AG04450 (cell line): Measurements from ENCODE around the gene LEFTY1. TPM values are rescaled to one million over a fixed set of nuclear protein-coding genes. Genes with fewer than 3 reads are reported as not detected.

Experiments
- CTCF ChIA-PET: fragments of 300-600, 350-600 bp; formaldehyde crosslinking; extraction: SDS; loops from one replicate; lab custom pipeline; 2022; ENCODE audit warnings: antibody characterized with exemption, inconsistent platforms; lab: Charles Lee
- POLR2A ChIA-PET: fragments of 350-600 bp; formaldehyde crosslinking; extraction: SDS; loops from one replicate; lab custom pipeline; 2021; ENCODE audit warnings: antibody characterized with exemption, inconsistent platforms; lab: Yijun Ruan, JAX
- DNase-seq: peaks from one replicate; pipeline ENCODE4 v3.0.0-alpha.2; 2011; ENCODE audit warnings: low read depth, low spot score
- H3K27ac ChIP-seq: one replicate; pipeline ENCODE4 v1.5.1; 2012; ENCODE audit warnings: low read depth, low read length, control low read depth
- H3K27me3 ChIP-seq: one replicate; pipeline ENCODE4 v1.6.0; 2012; ENCODE audit warnings: low read length; ENCODE audit not compliant: control insufficient read depth, insufficient read depth
- H3K4me3 ChIP-seq: 2 replicates; pipeline ENCODE4 v1.5.1; 2011; ENCODE audit warnings: mild to moderate bottlenecking, low read depth, low read length, control low read depth
- H3K9me3 ChIP-seq: 2 replicates; pipeline ENCODE4 v1.5.1; 2012; ENCODE audit warnings: low read length; ENCODE audit not compliant: control insufficient read depth, insufficient read depth
- polyA plus RNA-seq: library from polyadenylated mRNA; depleted of rRNA; stranded (reverse); fragments of >200 nt; gene quantifications from 2 replicates; pipeline ENCODE4 v1.2.3, GENCODE V29; 2011
- TF ChIP-seq, protein P1 (sequence below): IDR thresholded peaks from 2 replicates; pipeline ENCODE4 v1.5.1; 2011; ENCODE audit warnings: low read depth, low read length, control low read depth, inconsistent platforms

Gene LEFTY1
- polyA plus RNA-seq, 1 experiment: 0.05 TPM

DNA sequence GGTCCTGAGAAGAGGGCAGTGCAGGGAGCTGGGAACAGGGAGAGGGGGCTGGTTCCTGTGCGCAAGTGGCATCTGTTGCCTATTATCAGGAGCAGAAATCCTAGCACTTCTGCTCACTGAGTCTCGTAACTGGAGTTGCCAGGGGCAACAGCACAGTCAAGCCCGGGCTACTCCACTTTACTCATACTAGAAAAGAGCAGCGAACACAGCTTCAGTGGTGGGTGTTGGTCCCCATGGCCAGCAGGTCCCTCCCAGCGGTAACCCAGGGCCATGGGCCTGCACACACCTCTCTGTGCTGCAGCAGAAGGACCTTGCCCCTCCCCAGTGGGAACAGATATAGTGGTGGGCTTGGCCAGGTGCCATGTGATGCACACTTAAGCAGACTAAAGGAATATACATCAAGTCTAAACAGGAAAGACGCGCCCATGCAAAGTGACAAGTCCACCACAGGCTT lies 26.6 kb upstream of the LEFTY1 start:
- H3K4me3 ChIP-seq: no peak overlapping the region
- no peak for DNase-seq
- no peaks in the 10 kb centered on the region for H3K27me3 ChIP-seq
- ChIA-PET CTCF (interaction anchor here (1.3 to 2.6 kb wide), 2 partner anchors 71 to 441 kb away, joined by 3 to 16 read pairs; no protein-coding TSS in a partner anchor), POLR2A (no interaction called here)
- H3K9me3 ChIP-seq: peaks cover 3% of the 10 kb centered on the region; the same call in 1 of the 2 replicates
- no peak overlapping the region for H3K27ac ChIP-seq
- TF ChIP-seq, protein P1, sequence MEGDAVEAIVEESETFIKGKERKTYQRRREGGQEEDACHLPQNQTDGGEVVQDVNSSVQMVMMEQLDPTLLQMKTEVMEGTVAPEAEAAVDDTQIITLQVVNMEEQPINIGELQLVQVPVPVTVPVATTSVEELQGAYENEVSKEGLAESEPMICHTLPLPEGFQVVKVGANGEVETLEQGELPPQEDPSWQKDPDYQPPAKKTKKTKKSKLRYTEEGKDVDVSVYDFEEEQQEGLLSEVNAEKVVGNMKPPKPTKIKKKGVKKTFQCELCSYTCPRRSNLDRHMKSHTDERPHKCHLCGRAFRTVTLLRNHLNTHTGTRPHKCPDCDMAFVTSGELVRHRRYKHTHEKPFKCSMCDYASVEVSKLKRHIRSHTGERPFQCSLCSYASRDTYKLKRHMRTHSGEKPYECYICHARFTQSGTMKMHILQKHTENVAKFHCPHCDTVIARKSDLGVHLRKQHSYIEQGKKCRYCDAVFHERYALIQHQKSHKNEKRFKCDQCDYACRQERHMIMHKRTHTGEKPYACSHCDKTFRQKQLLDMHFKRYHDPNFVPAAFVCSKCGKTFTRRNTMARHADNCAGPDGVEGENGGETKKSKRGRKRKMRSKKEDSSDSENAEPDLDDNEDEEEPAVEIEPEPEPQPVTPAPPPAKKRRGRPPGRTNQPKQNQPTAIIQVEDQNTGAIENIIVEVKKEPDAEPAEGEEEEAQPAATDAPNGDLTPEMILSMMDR: no peak

DNA sequence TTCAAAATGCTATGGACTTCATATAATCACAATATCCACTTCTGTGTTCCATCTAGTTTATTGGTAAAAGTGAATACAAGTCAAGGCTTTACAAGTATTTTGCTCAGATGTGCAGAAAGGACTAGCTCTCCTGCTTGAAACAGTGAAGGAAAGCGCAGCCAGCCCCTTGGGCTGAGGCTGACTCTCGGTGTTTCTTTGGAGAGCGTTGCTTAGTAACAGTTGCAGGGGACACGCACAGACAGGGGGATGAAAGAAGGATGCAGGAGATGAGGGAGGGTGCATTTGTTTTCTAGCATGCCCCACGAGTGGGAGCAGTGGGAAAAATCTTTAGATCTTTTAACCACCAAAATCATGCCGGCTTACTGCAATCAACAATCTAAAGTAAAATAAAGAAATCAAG lies 26.0 kb upstream of the LEFTY1 start:
- no peak for DNase-seq
- TF ChIP-seq, protein P1: no peak
- Histone ChIP-seq H3K4me3 (no peak overlapping the region), H3K27me3 (no peaks in the 10 kb centered on the region), H3K9me3 (peaks cover 3% of the 10 kb centered on the region; the same call in 1 of the 2 replicates), H3K27ac (no peak overlapping the region)
- ChIA-PET CTCF (interaction anchor here (2.6 kb wide), 1 partner anchor 440 kb away, joined by 16 read pairs; no protein-coding TSS in a partner anchor), POLR2A (no interaction called here)

DNA sequence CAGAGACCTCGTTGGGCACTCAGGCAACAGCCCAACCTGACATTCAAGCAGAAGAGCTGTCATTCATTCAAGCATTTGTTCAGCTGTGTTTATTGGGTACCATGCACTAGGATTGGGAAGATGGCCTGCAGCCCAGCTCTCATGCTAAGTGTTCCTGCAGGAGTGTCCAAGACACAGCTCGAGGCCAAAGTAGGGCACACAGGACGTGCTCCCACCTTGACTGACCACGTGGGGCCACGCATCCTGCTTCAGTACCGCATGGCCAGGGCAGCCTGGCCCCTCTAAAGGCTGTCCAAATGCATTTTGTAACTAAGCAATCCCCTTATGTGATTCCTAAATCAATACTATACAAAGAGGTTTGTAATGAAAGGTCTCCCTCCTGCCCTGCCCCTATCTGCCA lies 25.4 kb upstream of the LEFTY1 start:
- no peak overlapping the region for H3K27ac ChIP-seq
- ChIA-PET POLR2A (no interaction called here), CTCF (interaction anchor here (1.2 to 2.6 kb wide), 2 partner anchors 137 to 439 kb away, joined by 4 to 16 read pairs; partner anchors contain the start of gene SRP9)
- no peak overlapping the region for H3K4me3 ChIP-seq
- TF ChIP-seq, protein P1: no peak
- DNase-seq: no peak
- H3K9me3 ChIP-seq: peaks cover 3% of the 10 kb centered on the region; the same call in 1 of the 2 replicates
- H3K27me3 ChIP-seq: no peaks in the 10 kb centered on the region

DNA sequence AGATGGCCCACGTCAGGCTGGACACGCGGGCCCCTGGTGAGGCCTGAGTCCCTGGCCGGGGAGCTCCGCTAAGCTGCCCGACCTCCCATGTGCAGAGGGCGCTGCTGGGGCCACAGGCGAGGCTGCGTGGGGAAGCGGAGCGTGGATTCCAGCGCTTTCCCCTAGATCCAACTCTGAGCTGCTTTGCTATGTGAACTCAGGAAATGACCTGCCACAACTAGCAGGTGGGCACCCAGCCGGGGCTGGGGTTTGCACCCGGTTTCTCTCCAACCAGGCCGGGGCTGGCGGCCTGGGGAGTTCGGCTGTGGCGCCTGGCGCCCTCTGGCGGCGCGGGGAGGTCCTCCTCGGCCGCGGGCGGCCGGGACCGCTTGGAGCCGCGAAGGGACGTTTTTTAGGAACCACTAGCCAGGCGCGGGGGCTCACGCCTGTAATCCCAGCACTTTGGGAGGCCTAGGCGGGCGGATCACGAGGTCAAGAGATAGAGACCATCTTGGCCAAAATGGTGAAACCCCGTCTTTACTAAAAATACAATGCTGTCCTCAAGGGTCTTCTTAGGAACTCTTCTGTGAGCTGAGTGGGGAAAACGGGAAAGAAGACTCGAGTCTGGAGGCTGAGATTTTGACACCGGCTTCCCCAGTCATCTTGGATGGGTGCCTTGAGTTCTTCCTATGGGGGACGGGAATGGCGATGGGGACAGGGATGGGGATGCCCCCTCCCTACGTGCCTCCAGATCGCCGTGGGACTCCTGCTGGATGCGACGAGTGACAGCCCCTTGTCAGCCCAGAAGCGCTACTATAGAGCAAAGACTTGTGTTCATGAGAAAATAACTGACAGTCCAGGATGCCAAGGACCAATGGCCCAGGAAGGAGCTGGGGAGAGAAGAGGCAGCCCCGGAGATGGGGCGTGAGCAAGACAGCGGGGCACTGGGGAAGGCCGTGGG lies 22.5 kb upstream of the LEFTY1 start:
- Histone ChIP-seq H3K27me3 (no peaks in the 10 kb centered on the region), H3K9me3 (peaks cover 3% of the 10 kb centered on the region; the same call in 1 of the 2 replicates), H3K27ac (no peak overlapping the region), H3K4me3 (0 out of 2 replicates have a peak overlapping the region, but pooled peaks have one; percentile 10)
- CTCF ChIA-PET: interaction anchor here (0.6 to 4.3 kb wide), 38 partner anchors 9 to 472 kb away, joined by 3 to 27 read pairs (median 4); partner anchors contain the start of genes LEFTY1, PYCR2, SRP9 and TMEM63A
- no peak for DNase-seq
- TF ChIP-seq, protein P1: peak; percentile 76
- POLR2A ChIA-PET: no interaction called here
